GF-D8 (cell line): ENCODE results near the gene B4GALT5.
"Not testable (repeated sequence)": the region's sequence is repeated elsewhere in the genome, so short reads cannot be mapped to it uniquely, and the experiment has no call there.

Experiments used
- DNase-seq: peaks from one replicate; lab custom pipeline; 2025; lab: John Stamatoyannopoulos, UW

The B4GALT5 gene

GRCh38 chr20:49628280-49628679, 85.4 kb downstream of the B4GALT5 start:
- not testable (repeated sequence) for DNase-seq

- DNase-seq, result no peak
Observed at GRCh38 chr20:49627329-49627761, 86.3 kb downstream of the B4GALT5 start.

GRCh38 chr20:49624988-49625387, 88.7 kb downstream of the B4GALT5 start:
- DNase-seq, result not testable (repeated sequence)

- no peak for DNase-seq
Observed at GRCh38 chr20:49624317-49624716, 89.4 kb downstream of the B4GALT5 start.

- DNase-seq, result no peak
Observed at GRCh38 chr20:49622243-49622642, 91.4 kb downstream of the B4GALT5 start.

- DNase-seq, result no peak
Observed at GRCh38 chr20:49620364-49621240, 93.1 kb downstream of the B4GALT5 start.

GRCh38 chr20:49619113-49620048, 94.3 kb downstream of the B4GALT5 start:
- no peak for DNase-seq

GRCh38 chr20:49618289-49618688, 95.4 kb downstream of the B4GALT5 start:
- DNase-seq, result no peak

GRCh38 chr20:49617394-49617793, 96.3 kb downstream of the B4GALT5 start:
- not testable (repeated sequence) for DNase-seq

GRCh38 chr20:49616154-49617007, 97.3 kb downstream of the B4GALT5 start:
- no peak for DNase-seq

- DNase-seq, result no peak
Observed at GRCh38 chr20:49615401-49616153, 98.1 kb downstream of the B4GALT5 start.

GRCh38 chr20:49615051-49615400, 98.7 kb downstream of the B4GALT5 start:
- DNase-seq, result not testable (repeated sequence)

GRCh38 chr20:49614338-49615050, 99.2 kb downstream of the B4GALT5 start:
- DNase-seq, result no peak

GRCh38 chr20:49612127-49612738, 101.4 kb downstream of the B4GALT5 start:
- no peak for DNase-seq

GRCh38 chr20:49611539-49612126, 102.0 kb downstream of the B4GALT5 start:
- not testable (repeated sequence) for DNase-seq

- no peak for DNase-seq
Observed at GRCh38 chr20:49610691-49611538, 102.8 kb downstream of the B4GALT5 start.

- DNase-seq, result no peak
Observed at GRCh38 chr20:49608752-49609670, 104.7 kb downstream of the B4GALT5 start.
